GM13977 (cell line): Measurements from ENCODE around the gene IKZF1.

Experiments used
- DNase-seq: peaks from one replicate; pipeline ENCODE4 v3.0.0; 2012; ENCODE audit warnings: low spot score
- CTCF ChIP-seq: IDR thresholded peaks from 2 replicates; pipeline ENCODE4 v1.5.1; 2012; ENCODE audit warnings: mild to moderate bottlenecking, control low read depth; ENCODE audit not compliant: insufficient read depth; ENCODE audit errors: extremely low read depth, missing control alignments
- in situ Hi-C: fragments of 300-500 bp; cut with MboI; formaldehyde crosslinking; loops from one replicate; pipeline ENCODE4 v1.12.0; 2022; ENCODE audit warnings: low sequenced_read_pairs, low pct_unique_long_range_greater_than_20kb, mixed read lengths, inconsistent platforms; ENCODE audit not compliant: unreplicated experiment

The IKZF1 gene

GRCh38 chr7:50415844-50416364 is 111.4 kb downstream of the IKZF1 start:
- in situ Hi-C loops = loop anchor here (10.0 to 25.0 kb wide), 2 partner anchors 111 to 204 kb away; partner anchors contain the start of gene IKZF1
- no peak for TF ChIP-seq CTCF
- no peak for DNase-seq

- DNase-seq = peak; percentile 59
- no peak for TF ChIP-seq CTCF
- in situ Hi-C loops = loop anchor here (10.0 to 25.0 kb wide), 2 partner anchors 112 to 204 kb away; partner anchors contain the start of gene IKZF1
Measured at GRCh38 chr7:50416527-50417182, 112.1 kb downstream of the IKZF1 start.

- peak; percentile 96 for TF ChIP-seq CTCF
- DNase-seq = peak; percentile 69
- in situ Hi-C loops = loop anchor here (10.0 to 25.0 kb wide), 2 partner anchors 113 to 206 kb away; partner anchors contain the start of gene IKZF1
Measured at GRCh38 chr7:50418086-50418515, 113.6 kb downstream of the IKZF1 start.

GRCh38 chr7:50418526-50419290 is 114.2 kb downstream of the IKZF1 start:
- no peak for TF ChIP-seq CTCF
- in situ Hi-C loops = loop anchor here (10.0 to 25.0 kb wide), 2 partner anchors 114 to 206 kb away; partner anchors contain the start of gene IKZF1
- no peak for DNase-seq

GRCh38 chr7:50421043-50421442 is 116.5 kb downstream of the IKZF1 start:
- in situ Hi-C loops = loop anchor here (25.0 kb wide), 1 partner anchor 209 kb away; no protein-coding TSS in a partner anchor

GRCh38 chr7:50422858-50423257 is 118.3 kb downstream of the IKZF1 start:
- no peak for DNase-seq
- no peak for TF ChIP-seq CTCF
- in situ Hi-C loops = loop anchor here (25.0 kb wide), 1 partner anchor 211 kb away; no protein-coding TSS in a partner anchor

More at GRCh38 chr7:50421043-50421442, 116.5 kb downstream of the IKZF1 start:
- DNase-seq = no peak
- no peak for TF ChIP-seq CTCF
